Adipocyte (in vitro differentiated cells): ENCODE results near the gene ADORA2B.

Source experiments
- DNase-seq: peaks from one replicate; pipeline ENCODE4 v3.0.0-alpha.2; 2015; ENCODE audit warnings: low read depth
- H3K27me3 ChIP-seq: replicated peaks from 2 replicates; pipeline ENCODE4 v1.7.0; 2013; ENCODE audit warnings: mild to moderate bottlenecking, low read length, moderate library complexity; ENCODE audit not compliant: control insufficient read depth, insufficient read depth
- H3K36me3 ChIP-seq: 2 replicates; pipeline ENCODE4 v1.7.0; 2013; ENCODE audit warnings: low read length, mild to moderate bottlenecking, moderate library complexity; ENCODE audit not compliant: control insufficient read depth, insufficient read depth, severe bottlenecking
- H3K4me1 ChIP-seq: 2 replicates; pipeline ENCODE4 v1.7.0; 2013; ENCODE audit warnings: mild to moderate bottlenecking, low read length, moderate library complexity; ENCODE audit not compliant: control insufficient read depth, insufficient read depth
- H3K4me3 ChIP-seq: 2 replicates; pipeline ENCODE4 v1.7.0; 2013; ENCODE audit warnings: mild to moderate bottlenecking, low read length, moderate library complexity
- H3K9ac ChIP-seq: 2 replicates; pipeline ENCODE4 v1.7.0; 2013; ENCODE audit warnings: mild to moderate bottlenecking, low read length, moderate library complexity
- H3K9me3 ChIP-seq: 2 replicates; pipeline ENCODE4 v1.7.0; 2013; ENCODE audit warnings: mild to moderate bottlenecking, low read length, moderate library complexity; ENCODE audit not compliant: control insufficient read depth

ADORA2B gene

DNA sequence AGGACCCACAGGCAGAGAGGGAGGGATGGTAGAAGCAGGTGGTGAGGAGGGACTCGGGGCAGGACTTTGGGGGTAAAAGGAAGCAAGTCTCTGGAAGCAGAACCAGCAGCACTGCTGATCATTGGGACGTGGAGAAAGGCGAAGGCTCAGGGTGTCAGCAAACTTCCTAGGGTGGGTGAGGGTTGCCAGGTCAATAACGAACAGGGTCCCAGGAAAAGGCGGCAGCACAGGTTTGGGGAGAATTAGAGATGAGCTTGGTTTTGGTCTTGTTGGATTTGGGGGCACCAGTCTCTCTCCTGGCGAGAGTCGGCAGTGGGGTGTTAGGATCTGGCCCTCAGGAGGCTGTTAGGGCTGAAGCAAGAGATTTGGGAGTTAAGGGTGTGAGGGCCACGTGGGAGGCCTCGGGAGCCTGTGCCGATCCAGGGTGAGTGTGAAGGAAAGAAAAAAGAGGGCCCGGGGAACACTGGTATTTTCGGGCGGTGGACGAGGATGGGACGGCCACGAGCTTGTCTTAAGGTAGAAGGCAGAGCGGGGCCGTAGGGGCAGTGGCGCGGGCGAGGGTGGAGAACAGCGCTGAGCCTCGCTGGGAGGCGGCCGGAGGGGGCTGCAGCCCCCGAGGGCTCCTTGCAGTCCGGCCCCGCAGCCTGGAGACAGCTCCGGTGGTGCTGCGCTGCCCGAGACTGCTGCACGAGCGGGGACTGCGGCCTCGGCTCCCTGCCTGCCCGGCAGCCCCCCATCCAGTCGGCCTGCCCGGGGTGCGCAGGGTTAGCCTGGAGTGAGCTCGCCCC, 765 bp upstream of the ADORA2B start:
- peak overlapping the region; percentile 77 for H3K9ac ChIP-seq
- H3K36me3 ChIP-seq, result no peaks in the 10 kb centered on the region
- no peak for DNase-seq
- H3K4me1 ChIP-seq, result peaks cover 28% of the 10 kb centered on the region
- peak overlapping the region; percentile 87 for H3K4me3 ChIP-seq
- H3K9me3 ChIP-seq, result no peaks in the 10 kb centered on the region
- H3K27me3 ChIP-seq, result no peaks in the 10 kb centered on the region

DNA sequence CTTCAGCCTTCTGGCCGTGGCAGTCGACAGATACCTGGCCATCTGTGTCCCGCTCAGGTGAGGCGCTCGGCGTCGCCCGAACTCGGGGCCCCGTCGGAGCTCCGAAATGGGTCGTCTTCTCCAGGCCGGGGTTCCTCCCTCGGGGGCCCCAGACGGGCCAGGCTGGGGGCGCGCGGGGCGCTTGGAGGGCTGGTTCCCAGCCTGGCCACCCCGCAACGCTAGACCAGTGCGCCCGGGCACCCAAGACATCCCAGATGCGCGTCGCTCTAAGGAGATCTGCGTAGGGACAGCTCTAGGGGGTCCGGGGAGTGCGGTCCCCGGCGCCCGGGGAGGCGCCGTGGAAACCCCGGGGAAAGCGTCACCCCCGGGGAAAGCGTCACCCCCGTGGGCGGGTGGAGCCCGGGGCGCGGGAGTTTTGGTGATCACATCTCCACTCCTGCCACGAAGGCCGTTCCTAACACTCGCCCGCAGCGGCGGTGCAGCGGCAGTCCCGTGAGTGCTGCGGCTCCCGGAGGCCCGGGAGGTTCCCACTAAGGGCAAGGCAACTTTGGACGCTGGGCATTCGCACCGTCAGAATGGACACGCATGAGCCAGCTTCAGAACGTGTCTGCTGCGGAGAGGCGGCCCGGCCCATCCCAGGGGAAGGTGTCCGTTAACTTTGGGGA, 729 bp downstream of the ADORA2B start:
- no peaks in the 10 kb centered on the region for H3K9me3 ChIP-seq
- peak overlapping the region; percentile 77 for H3K9ac ChIP-seq
- peak; percentile 31 for DNase-seq
- H3K4me1 ChIP-seq, result peaks cover 28% of the 10 kb centered on the region
- no peaks in the 10 kb centered on the region for H3K27me3 ChIP-seq
- H3K4me3 ChIP-seq, result peak overlapping the region; percentile 87
- H3K36me3 ChIP-seq, result no peaks in the 10 kb centered on the region

DNA sequence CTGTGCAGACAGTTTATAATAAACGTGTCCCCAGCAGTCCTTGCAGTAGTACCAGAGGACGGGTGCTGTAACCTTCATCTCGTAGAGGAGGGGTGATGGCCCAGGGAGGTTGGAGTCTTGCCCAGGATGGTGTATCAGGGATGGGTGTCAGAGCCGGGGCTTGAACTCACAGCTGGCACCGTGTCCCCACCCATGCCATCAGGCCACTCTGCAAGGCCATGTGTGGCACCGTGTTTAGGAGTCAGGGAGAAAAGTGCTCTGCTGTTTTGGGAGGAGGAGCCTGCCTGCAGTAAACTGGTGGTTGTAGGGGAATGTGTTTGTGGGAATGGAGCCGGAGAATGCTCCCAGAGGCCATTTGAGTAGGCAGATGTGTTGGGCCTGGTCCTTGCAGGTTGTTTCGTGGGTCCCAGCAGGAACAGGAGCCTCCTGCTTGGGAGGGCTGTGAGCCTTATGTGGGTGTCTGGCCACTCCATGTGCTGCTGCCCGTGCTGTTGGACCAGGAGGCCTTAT, 1.7 kb downstream of the ADORA2B start:
- H3K9me3 ChIP-seq, result no peaks in the 10 kb centered on the region
- no peaks in the 10 kb centered on the region for H3K27me3 ChIP-seq
- no peak for DNase-seq
- peaks cover 28% of the 10 kb centered on the region for H3K4me1 ChIP-seq
- peak overlapping the region; percentile 77 for H3K9ac ChIP-seq
- no peaks in the 10 kb centered on the region for H3K36me3 ChIP-seq
- H3K4me3 ChIP-seq, result peak overlapping the region; percentile 87

DNA sequence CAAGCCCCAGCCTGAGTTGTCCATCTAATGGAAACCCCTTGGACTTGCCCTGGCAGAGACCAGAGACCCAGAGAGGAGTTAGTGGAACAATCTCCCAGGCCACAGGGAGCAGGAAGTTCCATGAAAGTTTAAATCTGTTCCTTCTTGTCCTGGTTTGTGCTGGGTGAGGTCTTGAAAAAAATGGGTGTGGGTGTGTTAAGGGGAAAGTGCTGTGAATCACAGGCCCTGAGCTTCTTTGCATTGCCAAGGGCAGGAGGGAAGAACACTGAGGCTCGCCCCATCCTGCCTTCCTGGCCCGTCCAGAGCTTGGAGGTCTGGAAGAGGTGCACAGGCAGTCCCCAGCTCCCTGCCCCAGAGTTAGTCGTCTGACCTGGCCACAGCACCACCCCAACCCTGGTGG, 2.3 kb downstream of the ADORA2B start:
- peak overlapping the region; percentile 55 for H3K9ac ChIP-seq
- H3K4me1 ChIP-seq, result peaks cover 28% of the 10 kb centered on the region
- DNase-seq, result peak; percentile 42
- H3K36me3 ChIP-seq, result no peaks in the 10 kb centered on the region
- H3K9me3 ChIP-seq, result no peaks in the 10 kb centered on the region
- H3K27me3 ChIP-seq, result no peaks in the 10 kb centered on the region
- peak overlapping the region; percentile 87 for H3K4me3 ChIP-seq

DNA sequence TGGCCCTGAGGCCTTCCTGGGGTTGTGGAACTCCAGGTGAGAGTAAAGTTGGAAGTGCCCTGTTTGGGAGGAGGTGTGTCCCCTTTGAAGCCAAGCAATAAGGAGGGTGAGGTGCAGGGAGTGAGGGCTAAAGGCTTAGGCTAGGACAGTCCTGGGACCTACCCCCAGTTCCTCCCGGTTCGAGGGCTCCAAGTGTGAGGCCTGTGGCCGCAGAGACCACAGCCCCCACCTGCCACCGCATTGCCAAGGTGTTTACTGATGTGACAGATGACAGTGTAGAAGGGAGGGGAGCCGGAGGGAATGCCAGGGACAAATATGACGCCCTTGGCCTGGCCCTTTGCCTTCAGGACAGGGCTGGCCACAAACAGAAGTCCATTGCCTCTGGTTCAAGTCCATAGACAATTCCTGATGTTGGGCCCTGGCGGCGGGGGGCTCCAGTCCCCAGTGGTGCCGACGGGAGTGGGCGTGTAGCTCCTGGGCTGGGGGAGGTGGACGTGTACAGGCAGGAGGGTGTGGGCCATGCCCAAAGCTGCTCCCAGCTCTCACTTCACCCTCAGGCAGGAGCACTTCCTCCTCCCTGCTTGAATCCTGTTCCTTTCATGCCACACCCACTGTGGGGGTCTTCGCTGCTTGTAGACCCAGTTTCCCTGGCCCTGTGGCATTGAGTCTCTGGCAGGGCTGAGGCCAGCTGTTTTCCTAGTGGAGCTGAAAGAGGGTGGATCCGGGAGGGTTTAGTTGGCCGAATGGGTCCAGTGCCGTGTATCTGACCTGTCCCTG, 3.2 kb downstream of the ADORA2B start:
- peak overlapping the region; percentile 33 for H3K9ac ChIP-seq
- H3K4me3 ChIP-seq, result no peak overlapping the region
- peaks cover 28% of the 10 kb centered on the region for H3K4me1 ChIP-seq
- H3K36me3 ChIP-seq, result no peaks in the 10 kb centered on the region
- no peaks in the 10 kb centered on the region for H3K9me3 ChIP-seq
- no peak for DNase-seq
- H3K27me3 ChIP-seq, result no peaks in the 10 kb centered on the region

DNA sequence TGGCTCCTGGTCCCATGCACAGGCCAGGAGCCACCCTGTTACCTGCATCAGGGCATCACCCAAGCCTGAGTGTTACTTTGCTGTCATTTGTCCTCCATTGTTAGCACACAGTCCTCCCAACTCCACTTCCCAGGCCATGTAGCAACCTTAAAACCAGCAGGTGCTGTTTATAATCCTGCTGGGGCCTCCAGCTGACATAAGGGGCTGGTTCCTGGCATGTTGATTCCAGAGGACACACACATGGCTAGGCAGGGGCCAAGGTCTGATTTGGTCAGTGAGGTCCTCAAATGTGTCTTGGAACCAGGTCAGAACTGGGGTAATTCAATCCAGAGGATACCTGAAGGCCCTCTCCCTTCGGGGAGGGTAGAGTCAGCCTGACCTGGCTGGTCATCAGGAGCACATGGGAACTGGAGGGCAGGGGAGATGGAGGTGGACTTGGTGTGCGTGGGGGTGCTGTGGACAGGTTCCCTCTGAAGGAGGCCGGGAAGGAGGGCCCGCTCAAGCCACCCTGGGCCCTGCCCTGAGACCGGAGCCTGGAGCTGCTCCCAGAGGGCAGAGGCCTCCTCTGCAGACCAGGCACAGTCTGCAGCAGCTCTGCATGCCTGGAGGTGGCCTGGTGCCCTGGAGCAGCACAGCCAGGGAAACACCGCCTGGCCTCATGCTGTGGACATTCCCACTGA, 6.6 kb downstream of the ADORA2B start:
- no peaks in the 10 kb centered on the region for H3K9me3 ChIP-seq
- no peak for DNase-seq
- no peak overlapping the region for H3K9ac ChIP-seq
- no peaks in the 10 kb centered on the region for H3K36me3 ChIP-seq
- H3K4me1 ChIP-seq, result peaks cover 25% of the 10 kb centered on the region
- H3K4me3 ChIP-seq, result no peak overlapping the region
- no peaks in the 10 kb centered on the region for H3K27me3 ChIP-seq

DNA sequence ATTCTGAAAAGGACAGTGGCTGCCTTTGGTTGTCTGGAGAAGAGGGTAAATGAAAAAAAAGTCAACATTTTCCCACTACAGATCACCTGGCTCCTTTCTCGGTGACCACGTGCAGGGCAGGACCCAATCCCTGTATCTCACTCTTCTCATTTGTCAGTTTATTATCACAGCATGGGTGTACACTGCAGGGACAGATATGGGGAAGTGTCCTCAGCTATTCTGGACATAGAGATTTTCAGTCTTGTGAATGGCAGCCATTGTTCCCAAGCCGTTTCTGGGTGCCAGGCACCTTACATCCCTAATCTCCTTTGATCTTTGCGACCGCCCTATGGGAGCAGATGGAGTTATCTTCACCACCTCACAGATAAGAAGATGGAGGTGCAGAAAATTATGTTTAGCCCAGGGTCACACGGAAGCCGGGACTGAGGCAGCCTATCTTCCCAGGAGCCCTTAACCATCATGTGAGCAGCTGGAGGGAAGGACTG, 7.2 kb downstream of the ADORA2B start:
- H3K4me1 ChIP-seq, result peaks cover 19% of the 10 kb centered on the region
- no peak for DNase-seq
- H3K9ac ChIP-seq, result no peak overlapping the region
- H3K4me3 ChIP-seq, result no peak overlapping the region
- H3K36me3 ChIP-seq, result no peaks in the 10 kb centered on the region
- H3K9me3 ChIP-seq, result no peaks in the 10 kb centered on the region
- H3K27me3 ChIP-seq, result no peaks in the 10 kb centered on the region

DNA sequence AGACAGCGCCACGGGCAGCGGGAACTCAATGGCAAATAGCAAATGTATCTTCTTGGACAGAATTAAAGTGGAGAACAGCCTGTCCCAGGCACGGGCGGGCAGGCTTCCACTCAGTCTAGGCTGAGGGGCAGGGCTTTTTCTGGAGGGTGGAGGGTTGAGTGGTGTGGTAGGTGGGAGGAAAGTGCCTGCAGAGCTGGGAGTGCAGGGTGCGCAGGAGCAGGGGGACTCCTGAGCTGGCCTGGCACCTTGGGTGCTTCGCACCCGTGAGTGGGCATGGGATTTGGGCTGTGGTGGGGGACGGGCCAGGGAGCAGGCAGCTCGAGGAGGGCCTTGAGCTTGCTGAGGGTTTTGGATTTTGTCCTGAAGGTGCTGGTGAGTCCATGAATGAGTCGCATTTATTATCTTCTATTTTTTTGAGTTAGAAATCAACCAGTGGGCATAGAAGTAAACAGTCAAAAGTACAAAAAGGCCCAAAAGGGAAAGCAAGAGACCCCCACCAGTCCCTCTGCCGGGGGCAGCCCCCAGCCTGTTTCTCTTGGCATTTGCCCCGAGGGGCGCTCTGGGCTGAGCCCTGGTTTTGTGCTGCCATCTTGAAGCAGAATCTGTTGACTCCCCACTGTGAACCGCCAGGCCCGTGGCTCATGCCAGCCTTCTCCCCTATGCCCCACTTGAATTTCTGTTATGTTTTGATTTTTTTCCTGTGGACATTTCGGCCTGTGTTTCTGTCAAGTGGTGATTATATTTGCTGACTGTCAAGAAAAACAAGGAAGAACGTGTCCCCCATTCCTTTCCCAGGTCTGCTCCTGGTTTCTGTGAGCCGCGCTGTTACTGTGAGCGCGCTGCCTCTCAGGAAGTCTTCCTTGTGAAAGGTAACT, 8.2 kb downstream of the ADORA2B start:
- peaks cover 10% of the 10 kb centered on the region for H3K4me1 ChIP-seq
- H3K4me3 ChIP-seq, result no peak overlapping the region
- no peaks in the 10 kb centered on the region for H3K9me3 ChIP-seq
- no peaks in the 10 kb centered on the region for H3K27me3 ChIP-seq
- H3K36me3 ChIP-seq, result no peaks in the 10 kb centered on the region
- no peak overlapping the region for H3K9ac ChIP-seq
- no peak for DNase-seq

DNA sequence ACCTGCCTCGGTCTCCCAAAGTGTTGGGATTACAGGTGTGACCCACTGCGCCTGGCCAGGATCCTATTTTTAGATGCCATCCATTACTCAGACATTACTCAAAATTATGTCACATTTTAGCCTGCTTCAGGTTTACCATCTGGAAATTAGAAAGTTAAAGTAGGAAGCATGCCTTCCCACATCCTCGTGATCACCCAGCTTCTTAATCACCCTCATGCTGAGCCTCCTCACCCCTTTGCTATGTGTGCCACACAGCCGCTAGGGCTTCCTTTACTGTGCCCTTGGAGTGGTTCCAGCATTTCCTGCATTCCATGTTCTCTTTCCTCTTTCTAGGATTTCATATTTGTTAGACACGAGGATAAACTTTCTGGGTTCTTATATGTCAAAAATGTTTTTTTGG, 9.3 kb downstream of the ADORA2B start:
- no peak overlapping the region for H3K9ac ChIP-seq
- H3K9me3 ChIP-seq, result no peaks in the 10 kb centered on the region
- peaks cover 20% of the 10 kb centered on the region for H3K4me1 ChIP-seq
- H3K4me3 ChIP-seq, result no peak overlapping the region
- H3K27me3 ChIP-seq, result no peaks in the 10 kb centered on the region
- peak; percentile 69 for DNase-seq
- no peaks in the 10 kb centered on the region for H3K36me3 ChIP-seq
